ENCODE results near the gene MYO1E.

The MYO1E gene

GRCh38 chr15:59104912-59105732 is 267.5 kb downstream of the MYO1E start, which contains the start of gene CCNB2:
Gene CCNB2 (plus strand): TSS chr15:59105146. CDS start chr15:59105269, 123 bp downstream.
- H3K9me3 Mint-ChIP-seq: no peaks in the 10 kb centered on the region
- H3K27me3 Mint-ChIP-seq: no peaks in the 10 kb centered on the region
- peak within 1 kb of the TSS; percentile 93 for H3K4me3 Mint-ChIP-seq
- H3K4me1 Mint-ChIP-seq: peaks cover 9% of the 10 kb centered on the region
- peak within 1 kb of the TSS; percentile 91 for H3K27ac Mint-ChIP-seq
- no peaks in the 10 kb centered on the region for H3K36me3 Mint-ChIP-seq

DNA sequence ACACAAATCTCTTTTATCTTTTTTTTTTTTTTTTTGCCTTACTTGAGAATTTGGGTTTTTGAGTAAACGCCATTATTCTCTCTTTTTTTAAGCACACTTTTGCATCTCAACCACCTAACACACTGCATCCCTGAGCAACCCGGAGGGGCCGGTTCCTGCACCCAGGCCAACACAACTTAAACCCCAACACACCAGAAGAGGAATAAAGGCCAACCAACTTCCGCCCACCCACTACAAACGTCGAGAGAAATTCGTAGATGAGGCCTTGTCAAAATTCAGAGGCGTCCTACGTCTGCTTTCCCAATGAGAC is 268.1 kb downstream of the MYO1E start:
- Mint-ChIP-seq H3K27me3 (no peaks in the 10 kb centered on the region), H3K27ac (peak overlapping the region; percentile 91), H3K36me3 (no peaks in the 10 kb centered on the region), H3K4me3 (peak overlapping the region; percentile 93), H3K9me3 (no peaks in the 10 kb centered on the region), H3K4me1 (peaks cover 14% of the 10 kb centered on the region)

- peaks cover 17% of the 10 kb centered on the region for H3K4me1 Mint-ChIP-seq
- H3K27me3 Mint-ChIP-seq: no peaks in the 10 kb centered on the region
- H3K9me3 Mint-ChIP-seq: no peaks in the 10 kb centered on the region
- no peak overlapping the region for H3K4me3 Mint-ChIP-seq
- H3K36me3 Mint-ChIP-seq: peaks cover 8% of the 10 kb centered on the region
- no peak overlapping the region for H3K27ac Mint-ChIP-seq
These were observed 273.4 kb downstream of the MYO1E start for GRCh38 chr15:59099162-59099685.

DNA sequence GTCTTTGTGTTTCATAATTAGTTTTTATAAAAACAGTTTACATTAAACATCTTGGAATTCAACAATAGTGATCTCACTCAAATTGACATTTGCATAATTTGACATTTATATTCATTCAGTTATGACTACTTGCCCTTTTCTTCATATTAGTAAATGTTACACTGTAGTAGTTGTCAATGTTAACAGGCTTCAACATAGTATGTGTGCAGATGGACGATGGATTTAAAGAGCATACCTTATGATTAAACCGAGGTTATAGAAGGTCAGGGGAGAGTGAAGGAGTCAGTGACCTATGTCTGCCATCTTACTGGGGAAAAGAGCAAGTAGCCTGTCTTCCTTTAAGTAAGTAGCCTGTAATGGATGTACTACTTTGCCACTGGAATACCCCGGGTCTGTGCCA is 276.2 kb downstream of the MYO1E start:
- Mint-ChIP-seq H3K9me3 (no peaks in the 10 kb centered on the region), H3K4me1 (peaks cover 15% of the 10 kb centered on the region), H3K4me3 (no peak overlapping the region), H3K36me3 (peaks cover 15% of the 10 kb centered on the region), H3K27ac (no peak overlapping the region), H3K27me3 (no peaks in the 10 kb centered on the region)

DNA sequence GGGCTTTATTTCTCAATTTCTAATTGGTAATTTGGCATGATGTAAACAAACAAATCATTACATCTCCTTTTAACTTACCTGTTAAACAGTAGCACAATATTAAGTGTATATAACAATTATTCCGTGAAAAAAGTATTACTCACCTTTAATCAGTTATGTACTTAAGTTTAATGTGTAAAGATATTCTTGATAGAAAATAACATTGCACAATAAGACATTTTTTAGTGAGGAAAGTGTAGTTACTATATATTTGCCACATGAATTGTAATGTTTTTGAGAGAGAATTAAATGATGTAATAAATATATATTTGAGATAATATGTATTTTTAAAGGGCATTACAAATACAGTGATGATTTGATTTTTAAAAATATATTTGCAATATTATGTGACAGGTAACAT is 278.6 kb downstream of the MYO1E start:
- peaks cover 19% of the 10 kb centered on the region for H3K36me3 Mint-ChIP-seq

GRCh38 chr15:59087731-59088130 is 284.9 kb downstream of the MYO1E start:
- peak overlapping the region; percentile 43 for H3K27ac Mint-ChIP-seq
- H3K27me3 Mint-ChIP-seq: no peaks in the 10 kb centered on the region
- H3K4me3 Mint-ChIP-seq: no peak overlapping the region
- H3K36me3 Mint-ChIP-seq: peaks cover 18% of the 10 kb centered on the region
- no peaks in the 10 kb centered on the region for H3K9me3 Mint-ChIP-seq
- peaks cover 3% of the 10 kb centered on the region for H3K4me1 Mint-ChIP-seq

More for the DNA sequence above, 278.6 kb downstream of the MYO1E start:
- H3K9me3 Mint-ChIP-seq: no peaks in the 10 kb centered on the region
- H3K27me3 Mint-ChIP-seq: no peaks in the 10 kb centered on the region
- no peak overlapping the region for H3K4me3 Mint-ChIP-seq
- H3K27ac Mint-ChIP-seq: no peak overlapping the region
- peaks cover 5% of the 10 kb centered on the region for H3K4me1 Mint-ChIP-seq

Data from activated naive CD4-positive, alpha-beta T cell treated with anti-CD3 and anti-CD28 coated beads, Interleukin-2, amount 50 U/mL, for 24 hours (primary cell).